Peyer's patch (tissue), 4 donors: ENCODE data around the gene PLET1.

Source experiments
- POLR2A ChIP-seq, 2 donors: fragments of 450-650 bp; IDR thresholded peaks; one replicate each; pipeline ENCODE4 v1.5.1; 2017; ENCODE audit warnings: antibody characterized with exemption in 2 of 2, mild to moderate bottlenecking in 2 of 2, moderate library complexity in 2 of 2
- TF ChIP-seq, protein P1 (sequence below), 6 experiments: fragments of 450-650 bp in 4 of 6; fragments of 200-600 bp in 2 of 6; sonication (generic) in 1 of 6; IDR thresholded peaks; one replicate each; pipeline ENCODE4 v1.5.1; 2017 to 2019; ENCODE audit warnings: antibody characterized with exemption in 6 of 6, mild to moderate bottlenecking in 3 of 6, moderate library complexity in 1 of 6

DNA sequence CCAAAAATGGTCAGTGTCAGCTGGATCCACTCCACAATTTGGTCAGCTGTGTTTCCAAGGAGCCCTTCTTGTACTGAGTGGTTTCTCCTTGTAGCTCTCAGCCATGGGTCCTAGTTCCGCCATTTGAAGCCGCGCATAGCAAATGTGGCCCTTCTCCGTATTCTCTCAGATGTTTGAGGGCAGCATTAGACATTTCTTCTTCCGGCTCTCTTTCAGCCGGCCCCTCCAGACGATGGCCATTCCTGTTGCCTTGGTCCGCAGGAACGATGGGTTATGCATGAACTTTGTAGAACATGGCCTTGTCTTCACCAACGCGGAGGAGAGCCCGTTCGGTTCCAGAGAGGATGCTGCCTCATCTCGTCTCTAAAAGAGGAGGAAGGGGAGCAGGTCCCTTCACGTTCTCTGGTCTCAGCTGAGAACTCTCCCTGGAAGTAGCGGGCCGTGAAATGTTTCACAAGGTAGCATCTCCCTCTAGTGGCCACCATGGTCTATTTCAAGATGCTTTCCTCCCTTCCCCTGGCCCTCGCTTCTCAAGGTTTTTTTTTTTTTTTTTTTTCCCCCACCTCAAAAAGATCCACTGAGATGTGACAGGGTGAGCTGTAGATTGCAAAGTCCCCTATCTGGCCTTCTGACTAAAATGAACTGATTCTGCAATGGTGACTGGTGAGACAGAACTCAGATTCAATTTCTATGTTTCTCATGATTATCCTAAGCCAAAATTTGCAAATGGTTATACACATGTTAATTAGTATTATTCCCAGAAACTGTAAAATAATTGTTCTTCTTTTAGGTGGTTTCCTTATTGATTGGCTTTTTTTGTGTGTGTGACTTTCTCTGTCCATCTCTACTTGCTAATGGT is 19.8 kb upstream of the PLET1 start:
- TF ChIP-seq, protein P1, sequence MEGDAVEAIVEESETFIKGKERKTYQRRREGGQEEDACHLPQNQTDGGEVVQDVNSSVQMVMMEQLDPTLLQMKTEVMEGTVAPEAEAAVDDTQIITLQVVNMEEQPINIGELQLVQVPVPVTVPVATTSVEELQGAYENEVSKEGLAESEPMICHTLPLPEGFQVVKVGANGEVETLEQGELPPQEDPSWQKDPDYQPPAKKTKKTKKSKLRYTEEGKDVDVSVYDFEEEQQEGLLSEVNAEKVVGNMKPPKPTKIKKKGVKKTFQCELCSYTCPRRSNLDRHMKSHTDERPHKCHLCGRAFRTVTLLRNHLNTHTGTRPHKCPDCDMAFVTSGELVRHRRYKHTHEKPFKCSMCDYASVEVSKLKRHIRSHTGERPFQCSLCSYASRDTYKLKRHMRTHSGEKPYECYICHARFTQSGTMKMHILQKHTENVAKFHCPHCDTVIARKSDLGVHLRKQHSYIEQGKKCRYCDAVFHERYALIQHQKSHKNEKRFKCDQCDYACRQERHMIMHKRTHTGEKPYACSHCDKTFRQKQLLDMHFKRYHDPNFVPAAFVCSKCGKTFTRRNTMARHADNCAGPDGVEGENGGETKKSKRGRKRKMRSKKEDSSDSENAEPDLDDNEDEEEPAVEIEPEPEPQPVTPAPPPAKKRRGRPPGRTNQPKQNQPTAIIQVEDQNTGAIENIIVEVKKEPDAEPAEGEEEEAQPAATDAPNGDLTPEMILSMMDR (IDR thresholded peaks at IDR 0.05): peak; percentile 36 to 77 (median 75)
- TF ChIP-seq POLR2A (IDR thresholded peaks at IDR 0.05): no peak
